SH-SY5Y (cell line): ENCODE measurements around the gene SLC16A13.

Source experiments
- GATA2 ChIP-seq: IDR thresholded peaks from 2 replicates; pipeline ENCODE4 v1.6.1; 2011; ENCODE audit warnings: mild to moderate bottlenecking, low read depth, low read length
- GATA3 ChIP-seq: IDR thresholded peaks from 2 replicates; pipeline ENCODE4 v1.6.1; 2011; ENCODE audit warnings: low read depth, mild to moderate bottlenecking, low read length, moderate library complexity

GRCh38 chr17:6994666-6995256 is 41.1 kb upstream of the SLC16A13 start:
- no peak for TF ChIP-seq GATA2
- no peak for TF ChIP-seq GATA3
